ENCODE results near the gene PRKD3.

PRKD3 gene

DNA sequence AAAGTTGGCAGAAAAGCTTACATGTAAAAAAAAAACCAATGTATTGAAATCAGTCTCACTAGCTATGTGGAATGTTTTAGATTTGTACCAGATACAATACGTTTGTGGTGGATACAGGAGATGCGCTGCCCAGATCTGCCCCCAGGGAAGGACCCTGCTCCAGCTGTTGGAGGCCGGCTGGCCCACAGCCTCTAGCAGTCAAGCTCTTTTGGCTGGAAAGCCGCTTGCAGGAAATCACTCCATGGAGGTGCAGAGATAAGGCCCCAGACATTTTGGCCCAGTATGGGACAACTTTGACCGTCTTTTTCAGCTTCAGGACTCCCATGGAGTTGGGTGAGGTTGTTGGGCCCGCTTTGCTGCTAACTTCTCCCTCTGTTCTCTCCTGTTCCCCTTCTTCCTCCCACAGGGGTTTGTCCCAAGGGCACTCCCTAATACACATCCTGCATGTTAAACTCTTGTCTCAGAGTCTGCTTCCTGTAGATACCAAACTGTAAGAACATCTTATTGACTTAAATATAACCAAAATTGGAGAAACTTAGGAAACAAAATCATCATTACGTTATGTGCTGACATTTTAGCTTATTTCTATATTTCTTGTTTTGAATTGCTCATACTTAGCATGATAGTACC is 18.1 kb upstream of the PRKD3 start:
- DNase-seq: no peak

DNA sequence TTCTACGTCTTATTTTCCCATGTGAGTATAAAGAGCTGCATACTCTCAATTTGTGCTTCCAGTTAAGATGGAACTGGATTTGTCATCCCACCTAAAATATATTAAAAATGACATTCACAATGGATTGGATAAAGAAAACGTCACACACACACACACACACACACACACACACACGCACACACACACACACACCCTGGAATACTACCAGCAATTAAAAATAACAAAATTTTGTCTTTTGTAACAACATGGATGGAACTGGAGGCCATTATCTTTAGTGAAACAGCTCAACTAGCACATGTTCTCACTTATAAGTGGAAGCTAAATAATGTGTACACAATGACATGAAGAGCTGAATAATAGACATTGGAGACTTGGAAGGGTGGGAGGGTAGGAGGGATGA is 16.0 kb upstream of the PRKD3 start:
- no peak for DNase-seq

DNA sequence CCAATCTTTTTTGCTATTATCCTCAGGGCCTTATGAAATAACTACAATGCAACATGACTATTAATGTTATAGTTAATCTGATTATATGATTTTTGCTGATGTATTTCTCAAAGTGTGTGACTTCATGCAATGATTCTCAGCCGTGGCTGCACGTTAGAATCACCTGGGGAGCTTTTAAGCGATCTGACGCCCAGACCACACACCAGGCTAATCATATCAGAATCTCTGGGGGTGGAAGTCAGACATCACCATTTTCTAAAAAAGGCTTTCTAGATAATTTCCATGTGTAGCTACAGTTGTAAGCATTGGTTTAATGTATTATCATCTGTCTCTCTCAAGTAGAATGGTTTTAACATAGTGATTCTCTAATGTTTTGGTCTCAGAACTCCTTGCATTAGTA is 14.3 kb upstream of the PRKD3 start:
- no peak for DNase-seq

DNA sequence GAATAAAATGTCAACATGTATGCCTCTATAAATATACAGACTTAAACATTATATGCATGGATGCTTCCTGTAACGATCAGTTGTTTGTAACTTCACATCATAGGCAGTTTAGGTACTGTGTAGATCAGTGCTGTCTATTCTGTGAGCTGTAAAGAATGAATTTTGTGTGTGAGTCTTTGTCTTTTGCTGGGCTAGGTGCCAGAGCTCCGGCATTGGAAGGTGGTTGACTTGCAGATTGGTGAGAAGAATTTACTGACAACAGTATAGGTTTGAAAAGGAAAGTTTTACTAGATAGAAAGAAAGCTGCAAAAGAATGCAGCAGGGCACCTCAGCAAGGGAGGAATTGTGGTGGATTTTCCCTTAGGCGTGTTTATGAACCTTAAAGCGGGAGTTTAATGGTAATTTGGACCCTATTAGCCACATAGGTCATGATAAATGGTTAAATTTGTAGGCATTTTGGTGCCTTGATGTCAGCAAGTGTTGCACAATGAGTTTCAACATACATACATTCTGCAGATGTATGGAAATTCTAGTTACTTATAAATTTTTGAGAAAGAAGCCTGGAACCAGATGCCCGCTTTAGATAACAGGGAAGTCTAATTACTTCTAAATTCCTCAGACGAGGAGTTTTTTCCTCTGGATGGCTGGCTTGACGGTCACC is 13.1 kb upstream of the PRKD3 start:
- DNase-seq: no peak

DNA sequence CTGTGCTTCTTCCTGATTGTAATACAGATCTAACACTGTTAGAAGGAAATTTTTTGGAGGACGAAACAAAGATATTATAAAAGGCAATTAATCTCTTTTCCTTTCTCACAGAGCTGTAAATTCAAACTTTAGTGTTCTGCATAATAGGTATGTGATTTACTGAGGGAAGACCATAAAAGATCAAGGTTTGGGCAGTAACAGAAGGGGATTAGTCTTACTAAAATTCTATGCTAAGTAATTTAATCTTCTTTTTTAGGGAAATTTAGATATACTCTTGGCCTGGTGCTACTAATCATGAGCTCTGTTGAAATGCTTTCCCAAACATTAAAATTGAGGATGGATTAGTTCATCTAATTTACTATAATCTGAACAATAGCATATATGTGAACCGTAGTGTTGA is 11.0 kb upstream of the PRKD3 start:
- DNase-seq: no peak

DNA sequence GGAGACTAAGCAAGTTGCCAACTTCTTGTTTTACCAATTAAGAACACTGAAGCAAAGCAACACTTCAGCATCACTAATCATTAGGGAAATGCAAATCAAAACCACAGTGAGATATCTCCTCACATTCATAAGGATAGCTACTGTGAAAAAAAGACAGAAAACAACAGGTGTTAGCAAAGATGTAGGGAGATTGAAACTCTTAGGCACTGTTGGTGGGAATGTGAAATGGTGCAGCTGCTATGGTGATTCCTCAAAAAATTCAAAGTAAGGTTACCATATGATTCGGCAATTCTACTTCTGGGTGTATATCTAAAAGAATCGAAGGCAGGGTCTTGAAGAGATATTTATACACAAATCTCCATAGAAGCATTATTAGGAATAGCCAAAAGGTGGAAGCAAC is 8.6 kb upstream of the PRKD3 start:
- no peak for DNase-seq

DNA sequence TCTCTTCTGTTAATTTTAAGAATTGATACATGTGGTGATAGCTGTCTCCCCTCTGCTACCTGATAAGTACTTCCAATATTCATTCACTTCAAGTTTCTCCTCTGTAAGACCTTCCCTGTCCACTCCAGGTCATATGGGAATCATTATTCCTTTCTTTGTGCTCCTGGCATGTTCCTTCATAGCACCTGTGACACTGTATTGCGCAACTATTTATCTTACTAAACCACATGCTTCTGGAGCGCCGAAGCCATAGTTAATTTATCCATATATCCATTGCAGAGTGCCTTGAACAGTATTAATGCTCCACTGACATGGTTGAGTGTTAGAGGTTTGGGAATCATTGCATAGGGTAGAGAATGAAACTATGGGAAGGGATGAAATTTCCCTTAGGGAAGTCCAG is 7.9 kb upstream of the PRKD3 start:
- DNase-seq: no peak

DNA sequence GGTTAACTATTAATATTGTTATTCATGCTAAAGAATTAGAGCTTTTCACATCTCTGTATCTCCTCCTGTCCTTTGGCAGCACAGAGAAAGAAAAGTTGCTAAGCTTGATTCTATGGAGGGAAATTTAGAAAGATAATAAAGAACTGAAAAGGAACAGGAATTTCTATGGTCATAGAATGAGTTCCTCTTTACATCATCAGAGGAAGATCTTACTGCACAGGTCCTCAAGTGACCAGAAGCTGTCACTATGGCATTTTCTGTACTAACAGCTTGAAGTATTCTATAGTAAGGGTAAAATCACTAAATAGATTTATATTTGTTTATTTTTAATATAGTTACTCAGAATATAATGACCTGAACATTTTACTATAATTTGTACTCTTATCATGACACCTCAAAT is 6.0 kb upstream of the PRKD3 start:
- DNase-seq: no peak

DNA sequence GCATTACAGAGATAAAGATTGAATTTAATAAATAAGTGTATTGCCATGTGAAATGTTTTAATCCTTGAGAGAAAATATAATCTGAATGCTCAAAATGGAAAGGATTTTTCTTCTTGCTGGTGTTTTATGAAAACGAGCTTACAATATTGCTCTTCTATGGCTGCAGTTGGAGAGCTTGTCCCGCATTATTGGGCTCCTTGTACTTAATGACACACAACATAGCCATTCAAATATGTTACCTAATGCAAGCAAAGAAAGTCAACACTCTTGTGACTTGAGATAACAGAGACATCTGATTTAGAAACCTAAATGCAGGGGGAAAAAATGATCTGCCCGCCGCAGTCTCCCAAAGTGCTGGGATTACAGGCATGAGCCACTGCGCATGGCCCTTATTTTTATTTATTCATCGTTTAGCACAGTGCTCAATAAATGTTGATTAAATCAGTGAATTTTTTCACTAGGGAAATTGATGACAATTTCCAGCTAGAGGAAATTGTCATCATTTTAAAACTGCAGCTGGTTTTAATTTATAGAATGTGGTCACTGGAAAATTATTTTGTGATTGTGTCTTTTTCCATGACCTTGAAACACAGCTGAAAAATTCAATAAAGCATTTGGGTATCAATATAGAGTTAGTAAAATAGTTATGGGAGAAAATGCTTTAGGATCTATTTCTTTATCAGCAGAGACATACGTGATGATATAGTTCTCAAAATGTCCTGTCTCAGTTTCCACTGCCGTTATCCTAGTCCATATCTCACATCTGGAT is 2.4 kb upstream of the PRKD3 start:
- DNase-seq: no peak

DNA sequence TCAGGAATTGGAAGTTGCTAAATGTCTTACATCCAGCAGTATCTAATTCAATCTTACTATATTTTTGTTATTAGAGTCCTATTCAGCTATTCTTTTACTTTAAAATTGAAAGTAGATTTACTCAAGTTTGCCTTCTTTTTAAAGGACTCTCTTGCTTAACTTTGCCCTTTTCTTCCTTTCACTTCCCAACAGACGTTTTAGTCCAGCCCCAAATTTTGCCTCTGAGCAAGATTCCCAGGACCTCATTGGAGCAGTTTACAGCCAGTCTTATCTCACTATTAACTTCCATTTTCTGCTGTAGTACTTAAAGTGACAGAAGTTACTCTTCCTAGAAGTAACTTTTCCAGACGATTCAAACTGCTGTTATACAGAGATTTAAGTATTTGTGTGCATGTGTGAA is 1.7 kb upstream of the PRKD3 start:
- DNase-seq: no peak

DNA sequence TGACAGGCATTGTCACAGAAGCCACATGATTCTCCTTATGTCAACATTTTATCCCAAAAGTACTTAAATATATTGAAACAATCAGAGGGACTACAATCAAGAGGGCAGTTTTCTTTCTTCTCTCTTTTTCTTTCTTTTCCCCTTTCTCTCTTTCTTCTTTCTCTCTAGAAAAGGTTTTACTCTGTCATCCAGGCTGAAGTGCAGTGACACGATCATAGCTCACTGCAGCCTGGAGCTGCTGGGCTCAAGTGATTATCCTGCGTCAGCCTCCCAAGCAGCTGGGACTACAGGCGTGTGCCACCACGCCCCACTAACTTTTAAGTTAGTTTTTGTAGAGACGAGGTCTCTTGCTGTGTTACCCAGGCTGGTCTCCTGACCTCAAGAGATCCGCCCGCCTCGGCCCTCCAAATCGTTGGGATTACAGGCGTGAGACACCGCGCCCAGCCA is 1.0 kb upstream of the PRKD3 start:
- no peak for DNase-seq

DNA sequence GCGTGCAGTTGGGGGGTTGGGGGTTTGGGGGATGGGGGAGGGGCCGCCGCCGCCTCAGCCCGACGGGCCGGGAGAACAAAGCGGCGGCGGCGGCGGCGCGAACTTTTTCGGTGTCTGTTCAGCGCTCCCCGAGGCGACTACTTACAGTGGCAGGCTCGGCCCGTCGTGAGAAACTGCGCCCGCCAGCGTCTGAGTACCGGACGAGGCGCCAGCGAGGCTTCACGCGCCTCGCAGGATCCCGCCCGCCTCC is 172 bp downstream of the PRKD3 start:
- no peak for DNase-seq

DNA sequence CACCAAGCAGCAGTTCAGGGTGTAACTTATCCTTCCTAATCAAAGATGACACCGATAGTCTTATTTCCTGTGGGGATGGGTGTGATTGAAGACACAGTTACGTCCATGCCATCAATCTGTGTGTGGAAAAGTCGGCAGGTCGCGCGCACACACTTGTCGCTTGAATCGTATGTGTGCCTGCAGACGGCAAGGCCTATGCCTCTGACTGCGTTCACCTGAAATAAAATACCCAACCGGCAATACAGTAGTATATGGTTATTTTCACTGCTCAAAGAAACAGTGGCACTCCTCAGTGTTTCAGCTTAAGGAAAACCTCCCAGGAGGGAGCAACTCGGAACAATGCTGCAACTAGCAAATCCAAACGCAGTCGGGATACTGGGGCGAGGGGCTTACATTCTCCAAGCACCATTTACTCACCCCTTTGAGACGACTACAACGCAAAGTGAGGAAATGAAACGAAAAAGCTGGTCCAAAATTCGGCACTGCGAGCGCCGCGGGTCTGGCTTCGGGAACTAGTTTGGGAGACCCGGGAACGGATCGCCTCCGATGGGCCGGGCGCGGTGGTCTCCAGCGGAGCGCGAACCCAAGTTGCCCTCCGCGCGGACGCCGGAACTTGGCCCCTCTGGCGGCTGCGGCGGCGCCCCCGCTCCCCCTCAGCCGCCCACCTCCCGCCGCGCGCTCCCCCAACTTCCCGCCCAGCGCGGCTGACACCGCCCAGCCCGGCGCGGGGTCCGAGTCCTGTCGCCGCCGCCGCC is 675 bp downstream of the PRKD3 start:
- peak; percentile 39 to 63 for DNase-seq

DNA sequence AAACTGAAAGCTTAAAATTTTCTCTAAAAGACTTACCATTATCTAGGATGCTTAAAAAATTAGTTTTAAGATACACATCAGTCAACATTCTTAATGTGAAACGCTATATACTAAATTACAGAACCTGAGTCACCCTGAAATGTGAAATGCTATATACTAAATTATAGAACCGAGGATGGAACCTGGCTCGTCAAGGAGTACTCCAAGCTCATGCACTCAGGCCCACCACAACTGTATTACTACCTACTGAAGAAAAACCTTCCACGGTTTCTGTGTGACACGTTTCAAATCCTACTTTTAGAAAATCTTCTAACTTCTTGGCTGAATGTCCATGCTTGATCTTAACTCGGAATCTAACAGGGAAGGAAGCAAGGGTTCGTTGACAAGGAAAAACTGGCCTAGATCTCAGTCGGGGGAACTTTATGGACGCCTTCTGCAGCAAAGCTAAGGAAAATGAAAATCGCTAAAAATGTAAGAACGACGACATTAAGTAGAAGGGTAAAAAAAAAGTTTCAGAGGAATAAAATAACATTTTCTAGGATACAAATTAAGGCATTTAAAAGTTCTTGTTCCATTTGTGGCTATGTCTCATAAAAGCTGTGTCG is 1.4 kb downstream of the PRKD3 start:
- no peak for DNase-seq

DNA sequence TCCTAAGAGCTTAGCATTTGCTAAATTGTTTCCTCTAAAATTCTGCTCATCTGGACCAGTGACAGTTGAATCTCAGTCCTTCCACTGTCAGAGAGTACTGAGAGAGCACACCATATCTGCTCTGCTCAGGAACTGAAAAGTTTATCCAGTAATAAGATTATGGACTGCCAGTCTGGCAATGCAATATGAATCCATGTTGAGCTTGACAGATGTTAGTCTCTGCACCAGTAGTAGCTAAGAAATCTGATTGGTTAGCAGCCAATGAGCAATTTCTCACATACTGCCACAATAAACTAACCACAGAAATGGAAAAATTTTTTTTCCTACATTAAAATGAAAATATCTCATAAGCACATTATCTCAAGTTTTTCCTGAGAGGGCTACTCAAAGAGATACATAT is 2.3 kb downstream of the PRKD3 start:
- no peak for DNase-seq

DNA sequence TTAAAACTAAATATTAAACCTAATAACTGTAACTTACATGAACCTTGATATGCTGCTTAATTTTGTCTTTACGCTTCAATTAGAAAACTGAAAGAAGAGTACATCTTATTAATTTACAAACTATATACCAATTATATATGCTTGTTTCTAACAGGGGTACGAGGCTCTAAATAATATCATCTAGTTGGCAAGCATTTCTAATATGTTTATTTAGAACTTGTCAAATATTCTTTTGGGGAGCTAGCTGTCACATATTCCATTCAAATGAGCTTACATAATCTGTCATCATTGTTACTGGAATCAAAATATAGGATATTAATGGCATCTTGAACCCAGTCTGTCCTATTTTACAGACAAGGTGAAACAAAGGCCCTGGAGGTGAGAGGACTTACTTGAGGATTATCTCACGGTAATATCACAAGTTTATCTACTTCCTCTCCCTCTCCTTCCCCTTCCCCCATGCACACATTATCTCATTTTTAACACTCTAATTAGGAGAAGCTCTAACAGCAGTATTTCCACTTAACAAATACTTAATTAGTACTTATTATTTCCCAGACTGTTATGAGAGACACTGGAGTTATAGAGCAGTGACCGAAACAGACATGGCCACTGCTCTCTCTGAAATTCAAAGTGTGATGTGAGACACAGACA is 3.5 kb downstream of the PRKD3 start:
- DNase-seq: no peak

DNA sequence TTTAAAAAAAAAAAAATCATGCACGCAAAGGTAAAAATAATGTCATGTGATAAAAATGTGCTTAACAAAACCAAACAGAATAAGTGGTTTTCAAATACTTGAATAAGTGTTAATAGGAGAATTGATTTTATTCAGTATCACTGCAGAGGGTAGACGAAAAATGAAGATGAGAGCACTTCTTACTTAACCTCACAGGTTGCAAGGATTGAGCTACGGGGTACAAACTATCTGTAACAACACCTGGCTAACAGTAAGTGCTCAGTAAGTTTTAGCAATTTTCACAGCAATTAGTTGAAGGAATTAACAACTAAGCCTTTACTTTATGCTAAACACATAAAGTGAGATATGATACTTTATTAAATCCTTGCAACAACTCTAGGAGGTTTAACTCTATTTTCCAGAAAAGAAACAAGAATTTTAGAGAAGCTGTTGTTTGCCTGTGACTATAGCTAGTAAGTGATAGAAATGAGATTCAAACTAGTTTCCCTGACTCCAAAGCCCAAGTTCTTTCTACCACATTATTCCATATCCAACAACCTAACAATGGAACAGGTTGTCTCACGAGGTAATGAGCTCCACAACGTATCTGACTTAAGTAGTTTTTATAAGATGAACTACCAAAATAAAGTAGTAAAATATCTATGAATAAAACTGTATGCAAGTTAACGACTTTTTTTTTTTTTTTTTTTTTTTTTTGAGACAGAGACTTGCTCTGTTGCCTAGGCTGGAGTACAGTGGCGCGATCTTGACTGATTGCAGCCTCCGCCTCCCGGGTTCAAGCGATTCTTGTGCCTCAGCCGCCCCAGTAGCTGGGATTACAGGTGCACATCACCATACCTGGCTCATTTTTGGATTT is 4.7 kb downstream of the PRKD3 start:
- DNase-seq: no peak

DNA sequence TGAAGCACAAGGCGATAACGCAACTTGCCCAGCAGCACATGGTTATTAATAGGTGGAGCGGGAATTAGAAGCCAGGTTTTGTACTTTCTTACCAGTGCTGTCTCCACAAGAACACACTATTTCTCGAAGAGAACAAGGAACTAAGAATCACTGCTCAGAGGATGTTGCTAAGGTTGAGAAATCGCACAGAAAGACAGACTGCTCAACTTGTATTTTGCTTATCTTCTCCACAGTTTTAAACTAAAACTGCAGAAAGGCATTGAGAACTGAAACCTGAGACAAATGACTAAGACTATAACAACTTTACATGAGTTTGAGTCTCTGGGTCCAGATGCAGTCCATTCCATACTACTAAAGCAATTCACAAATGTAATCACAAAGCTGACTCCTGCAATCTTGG is 6.2 kb downstream of the PRKD3 start:
- no peak for DNase-seq

DNA sequence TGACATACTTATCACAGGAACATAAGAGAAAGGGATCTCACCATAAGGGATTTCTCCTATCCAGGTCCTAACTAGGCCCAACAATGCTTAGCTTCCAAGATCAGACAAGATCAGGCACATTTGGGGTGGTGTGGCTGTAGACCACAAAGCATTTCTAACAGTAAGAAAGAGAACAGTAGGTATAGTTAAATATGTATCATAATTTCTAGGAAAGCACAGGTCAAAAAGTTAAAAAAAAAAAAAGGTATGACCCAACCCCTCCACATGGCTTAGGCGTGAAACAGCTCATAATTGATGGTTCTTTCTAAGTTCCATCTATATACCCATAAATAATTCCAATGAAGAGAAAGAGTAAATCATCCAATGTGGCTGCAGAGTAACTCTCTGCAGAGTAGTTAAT is 6.9 kb downstream of the PRKD3 start:
- DNase-seq: no peak

DNA sequence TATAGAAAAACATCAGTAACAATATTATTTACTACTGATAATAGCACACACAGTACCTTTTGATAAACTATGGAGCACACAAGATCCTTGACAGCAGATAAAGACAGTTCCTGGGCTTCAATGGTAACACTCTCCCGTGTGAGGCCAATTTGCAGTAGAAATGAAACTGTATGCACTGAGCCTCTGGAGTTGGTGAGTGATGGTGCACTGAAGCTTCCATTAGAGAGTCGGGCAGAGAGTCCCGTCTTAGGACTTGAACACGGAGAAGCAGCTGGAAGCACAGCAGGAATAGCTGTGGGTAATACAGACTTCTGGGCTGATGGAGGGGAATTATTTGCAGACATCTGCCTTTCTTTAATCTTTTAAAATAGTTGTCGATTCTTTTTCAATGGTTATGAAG is 8.5 kb downstream of the PRKD3 start:
- no peak for DNase-seq

DNA sequence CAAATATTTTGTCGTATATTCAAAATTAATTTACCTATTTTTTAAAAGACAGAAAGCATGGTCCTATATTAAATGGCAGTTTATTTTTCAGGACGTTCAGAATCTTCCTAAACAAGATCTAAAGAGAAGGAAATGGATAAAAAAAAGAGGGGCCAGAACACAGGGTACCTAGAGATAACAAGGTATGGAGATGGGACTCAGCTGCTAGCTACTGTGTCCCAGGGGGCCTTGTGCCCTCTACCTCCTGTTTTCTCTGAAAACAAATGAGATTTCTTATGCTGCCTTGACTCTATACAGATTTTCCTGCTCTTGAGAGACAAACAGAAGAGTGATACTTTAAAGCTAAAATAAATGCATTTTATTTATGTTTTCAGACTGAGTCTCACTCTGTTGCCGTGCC is 9.3 kb downstream of the PRKD3 start:
- DNase-seq: no peak

DNA sequence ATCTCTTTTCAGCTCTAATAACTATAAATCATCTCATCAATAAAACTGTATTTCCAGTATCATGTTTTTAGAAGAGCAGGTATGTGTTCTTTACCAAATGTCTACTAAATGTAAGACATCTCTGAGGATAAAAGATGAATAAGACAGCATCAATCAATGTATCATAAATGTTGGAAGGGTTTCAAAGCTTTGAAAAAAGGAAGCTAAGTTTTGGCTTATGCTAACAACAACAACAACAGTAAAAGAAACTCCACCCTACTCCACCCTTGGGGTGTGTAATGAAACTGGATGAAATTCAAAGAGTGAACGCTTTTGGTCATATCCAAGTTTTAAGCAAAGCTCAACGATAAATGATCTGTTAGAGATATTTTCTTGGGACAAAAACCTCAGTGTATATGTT is 17.1 kb downstream of the PRKD3 start:
- DNase-seq: no peak

Data from NCI-H2081 (cell line).